ENCODE measurements around the gene CYS1.

GRCh38 chr2:10078001-10078400 lies 2.2 kb downstream of the CYS1 start:
- TF ChIP-seq ZNF274 (IDR thresholded peaks at IDR 0.05; ENCODE audit: low read depth, low read length) (no peak), YY1 (IDR thresholded peaks at IDR 0.05; ENCODE audit: insufficient read depth, insufficient read length) (no peak)

Data from NT2/D1 (cell line).